ENCODE data around the gene OR5H2. TPM values are rescaled to one million over a fixed set of nuclear protein-coding genes. Genes with fewer than 3 reads are reported as not detected.

The OR5H2 gene
- total and polyA plus RNA-seq, 2 donors = not detected

- Histone ChIP-seq H3K4me3 (ENCODE audit: low read length in 2 of 2) (no peak overlapping the region), H3K27ac (ENCODE audit: low read depth in 1 of 2, low read length in 1 of 2) (no peak overlapping the region), H3K27me3 (ENCODE audit: control insufficient read depth in 2 of 2, insufficient read depth in 1 of 2, low read length in 1 of 2) (no peaks in the 10 kb centered on the region), H3K9me3 (ENCODE audit: control insufficient read depth in 2 of 2, insufficient read depth in 1 of 2, low read length in 1 of 2) (no peaks in the 10 kb centered on the region), H3K36me3 (ENCODE audit: control insufficient read depth in 2 of 2, insufficient read depth in 2 of 2, low read length in 1 of 2) (no peaks in the 10 kb centered on the region), H3K4me1 (ENCODE audit: control insufficient read depth in 2 of 2, insufficient read depth in 2 of 2, low read length in 2 of 2) (no peaks in the 10 kb centered on the region)
- WGBS = 84% methylated on average over 2 of the region's 2 CpGs
- DNase-seq (ENCODE audit: low read depth in 6 of 9, low spot score in 9 of 9) = no peak
Measured at GRCh38 chr3:98326105-98326893, 44.0 kb downstream of the OR5H2 start.

- Histone ChIP-seq H3K27me3 (ENCODE audit: control insufficient read depth in 2 of 2, insufficient read depth in 1 of 2, low read length in 1 of 2) (no peaks in the 10 kb centered on the region), H3K36me3 (ENCODE audit: control insufficient read depth in 2 of 2, insufficient read depth in 2 of 2, low read length in 1 of 2) (no peaks in the 10 kb centered on the region), H3K4me3 (ENCODE audit: low read length in 2 of 2) (no peak overlapping the region), H3K9me3 (ENCODE audit: control insufficient read depth in 2 of 2, insufficient read depth in 1 of 2, low read length in 1 of 2) (no peaks in the 10 kb centered on the region), H3K4me1 (ENCODE audit: control insufficient read depth in 2 of 2, insufficient read depth in 2 of 2, low read length in 2 of 2) (no peaks in the 10 kb centered on the region), H3K27ac (ENCODE audit: low read depth in 1 of 2, low read length in 1 of 2) (no peak overlapping the region)
- no peak for DNase-seq (ENCODE audit: low read depth in 6 of 9, low spot score in 9 of 9)
Measured at GRCh38 chr3:98326945-98327344, 44.6 kb downstream of the OR5H2 start.

- H3K9me3 ChIP-seq (ENCODE audit: control insufficient read depth in 2 of 2, insufficient read depth in 1 of 2, low read length in 1 of 2) = no peaks in the 10 kb centered on the region
- H3K27me3 ChIP-seq (ENCODE audit: control insufficient read depth in 2 of 2, insufficient read depth in 1 of 2, low read length in 1 of 2) = no peaks in the 10 kb centered on the region
- no peak for DNase-seq (ENCODE audit: low read depth in 6 of 9, low spot score in 9 of 9)
- H3K27ac ChIP-seq (ENCODE audit: low read depth in 1 of 2, low read length in 1 of 2) = no peak overlapping the region
- H3K36me3 ChIP-seq (ENCODE audit: control insufficient read depth in 2 of 2, insufficient read depth in 2 of 2, low read length in 1 of 2) = no peaks in the 10 kb centered on the region
- WGBS = 92% methylated on average over 5 of the region's 5 CpGs
- no peaks in the 10 kb centered on the region for H3K4me1 ChIP-seq (ENCODE audit: control insufficient read depth in 2 of 2, insufficient read depth in 2 of 2, low read length in 2 of 2)
- no peak overlapping the region for H3K4me3 ChIP-seq (ENCODE audit: low read length in 2 of 2)
Measured at GRCh38 chr3:98328933-98329332, 46.6 kb downstream of the OR5H2 start.

- 13% methylated on average over 6 of the region's 6 CpGs for WGBS
- DNase-seq (ENCODE audit: low read depth in 6 of 9, low spot score in 9 of 9) = peak in 7 of 9 donors; percentile 2 to 44 (median 15)
Measured at GRCh38 chr3:98329392-98330124, 47.3 kb downstream of the OR5H2 start.

GRCh38 chr3:98331329-98331728, 49.0 kb downstream of the OR5H2 start:
- Histone ChIP-seq H3K27me3 (ENCODE audit: control insufficient read depth in 2 of 2, insufficient read depth in 1 of 2, low read length in 1 of 2) (no peaks in the 10 kb centered on the region), H3K4me3 (ENCODE audit: low read length in 2 of 2) (no peak overlapping the region), H3K4me1 (ENCODE audit: control insufficient read depth in 2 of 2, insufficient read depth in 2 of 2, low read length in 2 of 2) (no peaks in the 10 kb centered on the region), H3K36me3 (ENCODE audit: control insufficient read depth in 2 of 2, insufficient read depth in 2 of 2, low read length in 1 of 2) (no peaks in the 10 kb centered on the region), H3K9me3 (ENCODE audit: control insufficient read depth in 2 of 2, insufficient read depth in 1 of 2, low read length in 1 of 2) (no peaks in the 10 kb centered on the region), H3K27ac (ENCODE audit: low read depth in 1 of 2, low read length in 1 of 2) (no peak overlapping the region)
- WGBS = 92% methylated on average over 1 of the region's 1 CpG
- no peak for DNase-seq (ENCODE audit: low read depth in 6 of 9, low spot score in 9 of 9)

More at GRCh38 chr3:98329392-98330124, 47.3 kb downstream of the OR5H2 start:
- H3K36me3 ChIP-seq (ENCODE audit: control insufficient read depth in 2 of 2, insufficient read depth in 2 of 2, low read length in 1 of 2) = no peaks in the 10 kb centered on the region
- no peaks in the 10 kb centered on the region for H3K27me3 ChIP-seq (ENCODE audit: control insufficient read depth in 2 of 2, insufficient read depth in 1 of 2, low read length in 1 of 2)
- no peaks in the 10 kb centered on the region for H3K4me1 ChIP-seq (ENCODE audit: control insufficient read depth in 2 of 2, insufficient read depth in 2 of 2, low read length in 2 of 2)
- H3K4me3 ChIP-seq (ENCODE audit: low read length in 2 of 2) = no peak overlapping the region
- no peaks in the 10 kb centered on the region for H3K9me3 ChIP-seq (ENCODE audit: control insufficient read depth in 2 of 2, insufficient read depth in 1 of 2, low read length in 1 of 2)
- no peak overlapping the region for H3K27ac ChIP-seq (ENCODE audit: low read depth in 1 of 2, low read length in 1 of 2)

Other genes starting within 250 kb of the OR5H2 start
- 0.05 TPM for gene GABRR3, start 247.2 kb upstream of the OR5H2 start, total RNA-seq
- gene GABRR3, start 247.2 kb upstream of the OR5H2 start, polyA plus RNA-seq = 0.02 TPM
- gene OR5AC2, start 195.3 kb upstream of the OR5H2 start, total RNA-seq = not detected
- gene OR5AC2, start 195.3 kb upstream of the OR5H2 start, polyA plus RNA-seq = not detected
- not detected for gene OR5H1, start 151.8 kb upstream of the OR5H2 start, total RNA-seq
- gene OR5H1, start 151.8 kb upstream of the OR5H2 start, polyA plus RNA-seq = not detected
- gene OR5H14, start 135.0 kb upstream of the OR5H2 start, total RNA-seq = not detected
- gene OR5H14, start 135.0 kb upstream of the OR5H2 start, polyA plus RNA-seq = not detected
- not detected for gene OR5H15, start 115.8 kb upstream of the OR5H2 start, total RNA-seq
- gene OR5H15, start 115.8 kb upstream of the OR5H2 start, polyA plus RNA-seq = not detected
- gene OR5H6, start 18.3 kb upstream of the OR5H2 start, total RNA-seq = not detected
- not detected for gene OR5H6, start 18.3 kb upstream of the OR5H2 start, polyA plus RNA-seq
- gene OR5K4, start 71.3 kb downstream of the OR5H2 start, total RNA-seq = not detected
- gene OR5K4, start 71.3 kb downstream of the OR5H2 start, polyA plus RNA-seq = not detected
- gene OR5K3, start 108.2 kb downstream of the OR5H2 start, total RNA-seq = not detected
- not detected for gene OR5K3, start 108.2 kb downstream of the OR5H2 start, polyA plus RNA-seq
- gene OR5K1, start 180.7 kb downstream of the OR5H2 start, total RNA-seq = not detected
- gene OR5K1, start 180.7 kb downstream of the OR5H2 start, polyA plus RNA-seq = 0.02 TPM
- not detected for gene OR5K2, start 215.2 kb downstream of the OR5H2 start, total RNA-seq
- gene OR5K2, start 215.2 kb downstream of the OR5H2 start, polyA plus RNA-seq = not detected
- 65.2 TPM for gene CLDND1, start 240.4 kb downstream of the OR5H2 start, total RNA-seq
- gene CLDND1, start 240.4 kb downstream of the OR5H2 start, polyA plus RNA-seq = 60.1 TPM
- 0.47 TPM for gene GPR15, start 249.5 kb downstream of the OR5H2 start, total RNA-seq
- gene GPR15, start 249.5 kb downstream of the OR5H2 start, polyA plus RNA-seq = 1.0 TPM

All from thymus (tissue), 11 donors.